Osteoblast (primary cell): Measurements from ENCODE around the gene LRFN3. TPM values are rescaled to one million over a fixed set of nuclear protein-coding genes. Genes with fewer than 3 reads are reported as not detected.

Experiments
- DNase-seq: peaks from one replicate; pipeline ENCODE4 v3.0.0; 2011; ENCODE audit warnings: low spot score, mixed read lengths; ENCODE audit not compliant: insufficient read length; ENCODE audit errors: missing footprints
- H2AFZ ChIP-seq: 2 replicates; pipeline ENCODE4 v1.6.0; 2011; ENCODE audit warnings: mild to moderate bottlenecking, low read length
- H3K27ac ChIP-seq: 2 replicates; pipeline ENCODE4 v1.5.1; 2011; ENCODE audit warnings: mild to moderate bottlenecking, low read depth, low read length, moderate library complexity
- H3K27me3 ChIP-seq: 2 replicates; pipeline ENCODE4 v1.6.0; 2012; ENCODE audit warnings: mild to moderate bottlenecking, control low read depth, inconsistent platforms, low read length, moderate library complexity; ENCODE audit not compliant: insufficient read depth
- H3K36me3 ChIP-seq: 2 replicates; pipeline ENCODE4 v1.5.1; 2011; ENCODE audit warnings: mild to moderate bottlenecking, low read length, control low read depth, moderate library complexity; ENCODE audit not compliant: insufficient read depth
- H3K4me1 ChIP-seq: 2 replicates; pipeline ENCODE4 v1.5.1; 2011; ENCODE audit warnings: mild to moderate bottlenecking, low read length, control low read depth, moderate library complexity; ENCODE audit not compliant: insufficient read depth
- H3K4me2 ChIP-seq: 2 replicates; pipeline ENCODE4 v1.6.0; 2011; ENCODE audit warnings: mild to moderate bottlenecking, low read length; ENCODE audit not compliant: insufficient read depth
- H3K4me3 ChIP-seq: fragments of 200-600 bp; sonication (generic); 3 replicates; pipeline ENCODE4 v1.5.1; 2012; ENCODE audit warnings: mild to moderate bottlenecking, low read length, inconsistent platforms; ENCODE audit not compliant: insufficient read depth
- H3K79me2 ChIP-seq: 2 replicates; pipeline ENCODE4 v1.6.0; 2012; ENCODE audit warnings: mild to moderate bottlenecking, low read length, control low read depth, inconsistent platforms; ENCODE audit not compliant: insufficient read depth
- H3K9me3 ChIP-seq: 2 replicates; pipeline ENCODE4 v1.5.1; 2011; ENCODE audit warnings: low read depth, low read length, control low read depth
- H4K20me1 ChIP-seq: 2 replicates; pipeline ENCODE4 v1.6.0; 2012; ENCODE audit warnings: mild to moderate bottlenecking, low read length, control low read depth; ENCODE audit not compliant: insufficient read depth
- total RNA-seq: library from RNA; depleted of rRNA; stranded (reverse); fragments of >200 nt; gene quantifications from 2 replicates; pipeline ENCODE4 v1.2.3, GENCODE V29; 2012
- TF ChIP-seq, protein P1 (sequence below): IDR thresholded peaks from 2 replicates; pipeline ENCODE4 v1.5.1; 2011; ENCODE audit warnings: mild to moderate bottlenecking, low read depth, low read length, moderate library complexity; ENCODE audit errors: extremely low read depth

Gene LRFN3
- total RNA-seq, 1 donor: 6.9 TPM

DNA sequence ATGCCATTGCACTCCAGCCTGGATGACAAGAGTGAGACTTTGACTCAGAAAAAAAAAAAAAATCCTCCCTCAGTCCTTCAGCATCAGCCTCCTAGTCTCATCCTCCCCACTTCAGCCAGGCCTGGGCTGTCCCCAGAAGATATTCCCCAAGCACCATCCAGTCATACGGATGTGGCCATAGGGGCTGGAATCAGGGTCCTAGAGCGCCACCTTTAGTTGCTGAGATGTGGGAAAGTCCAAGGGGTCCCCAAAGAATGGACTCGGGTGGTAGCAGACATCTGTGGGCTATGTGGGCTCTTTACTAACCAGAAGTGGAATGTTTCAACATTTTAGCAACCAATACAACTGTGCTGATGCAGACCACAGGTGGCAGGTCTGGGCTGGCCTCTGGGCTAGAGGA, 25.0 kb upstream of the LRFN3 start:
- Histone ChIP-seq H4K20me1 (no peaks in the 10 kb centered on the region), H3K36me3 (no peaks in the 10 kb centered on the region), H3K27ac (no peak overlapping the region), H3K79me2 (no peaks in the 10 kb centered on the region), H3K4me2 (no peak overlapping the region), H3K9me3 (no peaks in the 10 kb centered on the region), H2AFZ (no peak overlapping the region), H3K4me3 (no peak overlapping the region), H3K4me1 (peaks cover 5% of the 10 kb centered on the region), H3K27me3 (no peaks in the 10 kb centered on the region)
- DNase-seq: no peak
- TF ChIP-seq, protein P1, sequence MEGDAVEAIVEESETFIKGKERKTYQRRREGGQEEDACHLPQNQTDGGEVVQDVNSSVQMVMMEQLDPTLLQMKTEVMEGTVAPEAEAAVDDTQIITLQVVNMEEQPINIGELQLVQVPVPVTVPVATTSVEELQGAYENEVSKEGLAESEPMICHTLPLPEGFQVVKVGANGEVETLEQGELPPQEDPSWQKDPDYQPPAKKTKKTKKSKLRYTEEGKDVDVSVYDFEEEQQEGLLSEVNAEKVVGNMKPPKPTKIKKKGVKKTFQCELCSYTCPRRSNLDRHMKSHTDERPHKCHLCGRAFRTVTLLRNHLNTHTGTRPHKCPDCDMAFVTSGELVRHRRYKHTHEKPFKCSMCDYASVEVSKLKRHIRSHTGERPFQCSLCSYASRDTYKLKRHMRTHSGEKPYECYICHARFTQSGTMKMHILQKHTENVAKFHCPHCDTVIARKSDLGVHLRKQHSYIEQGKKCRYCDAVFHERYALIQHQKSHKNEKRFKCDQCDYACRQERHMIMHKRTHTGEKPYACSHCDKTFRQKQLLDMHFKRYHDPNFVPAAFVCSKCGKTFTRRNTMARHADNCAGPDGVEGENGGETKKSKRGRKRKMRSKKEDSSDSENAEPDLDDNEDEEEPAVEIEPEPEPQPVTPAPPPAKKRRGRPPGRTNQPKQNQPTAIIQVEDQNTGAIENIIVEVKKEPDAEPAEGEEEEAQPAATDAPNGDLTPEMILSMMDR: no peak

- H3K27ac ChIP-seq: no peak overlapping the region
- no peaks in the 10 kb centered on the region for H3K27me3 ChIP-seq
- no peaks in the 10 kb centered on the region for H3K36me3 ChIP-seq
- H2AFZ ChIP-seq: no peak overlapping the region
- no peak for DNase-seq
- TF ChIP-seq, protein P1: no peak
- H3K79me2 ChIP-seq: no peaks in the 10 kb centered on the region
- H3K9me3 ChIP-seq: no peaks in the 10 kb centered on the region
- no peaks in the 10 kb centered on the region for H4K20me1 ChIP-seq
- H3K4me1 ChIP-seq: peaks cover 5% of the 10 kb centered on the region
- H3K4me2 ChIP-seq: no peak overlapping the region
- no peak overlapping the region for H3K4me3 ChIP-seq
These were observed 24.4 kb upstream of the LRFN3 start for GRCh38 chr19:35911790-35912189.

GRCh38 chr19:35913589-35913988, 22.6 kb upstream of the LRFN3 start:
- Histone ChIP-seq H3K27ac (no peak overlapping the region), H3K79me2 (no peaks in the 10 kb centered on the region), H3K4me1 (peaks cover 5% of the 10 kb centered on the region), H3K4me3 (no peak overlapping the region), H2AFZ (peak overlapping the region; percentile 14), H3K27me3 (no peaks in the 10 kb centered on the region), H3K9me3 (no peaks in the 10 kb centered on the region), H4K20me1 (no peaks in the 10 kb centered on the region), H3K4me2 (peak overlapping the region; percentile 65), H3K36me3 (no peaks in the 10 kb centered on the region)
- peak; percentile 19 for DNase-seq
- TF ChIP-seq, protein P1: no peak

DNA sequence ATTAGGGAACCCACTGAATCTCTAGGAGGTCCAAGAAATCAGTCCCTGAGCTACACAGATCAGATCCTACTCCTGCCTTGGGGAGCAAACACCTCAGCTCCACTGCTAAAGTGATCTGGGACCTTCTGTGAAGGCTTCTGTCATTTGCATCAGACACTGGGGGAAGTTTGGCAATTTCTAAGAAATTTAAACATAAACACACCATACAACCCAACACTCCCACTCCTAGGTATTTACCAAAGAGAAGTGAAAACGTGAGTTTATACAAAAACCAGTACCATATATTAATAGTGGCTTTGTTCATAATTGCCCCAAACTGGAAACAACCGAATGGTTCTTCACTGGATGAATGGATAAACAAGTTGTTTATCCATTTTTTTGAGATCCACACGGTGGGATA, 20.7 kb upstream of the LRFN3 start:
- no peaks in the 10 kb centered on the region for H3K27me3 ChIP-seq
- H3K36me3 ChIP-seq: no peaks in the 10 kb centered on the region
- H3K4me3 ChIP-seq: no peak overlapping the region
- DNase-seq: no peak
- H4K20me1 ChIP-seq: no peaks in the 10 kb centered on the region
- no peaks in the 10 kb centered on the region for H3K9me3 ChIP-seq
- TF ChIP-seq, protein P1: no peak
- no peak overlapping the region for H3K4me2 ChIP-seq
- no peak overlapping the region for H2AFZ ChIP-seq
- H3K79me2 ChIP-seq: no peaks in the 10 kb centered on the region
- H3K27ac ChIP-seq: no peak overlapping the region
- peaks cover 5% of the 10 kb centered on the region for H3K4me1 ChIP-seq
